Ovary (tissue), 9 donors: ENCODE results near the gene GADD45GIP1. TPM values are rescaled to one million over a fixed set of nuclear protein-coding genes. Genes with fewer than 3 reads are reported as not detected.
A peak's percentile ranks its signal among the peaks of the same experiment; 100 is the strongest.

Experiments used
- DNase-seq, 5 donors: peaks; one replicate each; pipeline ENCODE4 v3.0.0-alpha.2; 2019 to 2020
- H3K27ac ChIP-seq, 2 donors: fragments of 200-600 bp; one replicate each; pipeline versions ENCODE4 v1.5.1 to v1.8.0; 2019 to 2022
- H3K27me3 ChIP-seq: fragments of 200-600 bp; one replicate; pipeline ENCODE4 v1.8.0; 2022
- H3K36me3 ChIP-seq: fragments of 200-600 bp; sonication (generic); one replicate; pipeline ENCODE4 v1.5.1; 2019
- H3K4me1 ChIP-seq: one replicate; pipeline ENCODE4 v1.8.1; 2013; ENCODE audit warnings: mild to moderate bottlenecking, moderate library complexity; ENCODE audit not compliant: insufficient read depth
- H3K4me3 ChIP-seq: fragments of 200-600 bp; sonication (generic); one replicate; pipeline ENCODE4 v1.5.1; 2017
- H3K9me3 ChIP-seq, 2 donors: fragments of 200-600 bp in 1 of 2; sonication (generic) in 1 of 2; one replicate each; pipeline versions ENCODE4 v1.5.1 to v1.8.1; 2013 to 2019; ENCODE audit warnings: mild to moderate bottlenecking in 1 of 2, moderate library complexity in 1 of 2
- EP300 ChIP-seq: sonication (generic); formaldehyde crosslinking; IDR thresholded peaks from one replicate; pipeline ENCODE4 v1.6.1; 2017; ENCODE audit warnings: antibody characterized with exemption
- POLR2A ChIP-seq: fragments of 450-650 bp; IDR thresholded peaks from one replicate; pipeline ENCODE4 v1.6.1; 2017; ENCODE audit warnings: antibody characterized with exemption, mild to moderate bottlenecking, moderate library complexity
- WGBS, 3 donors: extraction: QIAGEN DNeasy Blood & Tissue Kit in 1 of 3; methylation state at CpG; one replicate each; pipeline versions ENCODE4 v1.1.5 to v1.1.7; 2013 to 2017; 5-methylcytosine and 5-hydroxymethylcytosine counted together
- intact Hi-C, 4 donors: fragments of 100-400 bp; cut with DNase I; formaldehyde crosslinking; loops; one replicate each; pipeline versions ENCODE4 v1.11.0 to v1.15.1; 2022 to 2023
- polyA plus RNA-seq, 2 donors: library from polyadenylated mRNA; stranded (reverse); fragments of 200-250 nt in 1 of 2; fragments of 350-450 nt in 1 of 2; fragmentation: Illumina TruSeq in 1 of 2; extraction: RNeasy Lipid Tissue Mini Kit (QIAGEN cat#74804) in 1 of 2; gene quantifications; one replicate each; pipeline ENCODE4 v1.2.3, GENCODE V29; 2013 to 2014
- total RNA-seq, 7 donors: library from RNA; depleted of rRNA in 2 of 7; stranded (reverse); fragments of >200 nt in 2 of 7; fragmentation: NEBNext Ultra II Directional in 3 of 7; extraction: Animal tissue kit (Norgen Biotek cat#: 25700) in 3 of 7; gene quantifications; one replicate each; pipeline versions ENCODE4 v1.1.0 to v1.2.4, GENCODE V29; 2016 to 2023
- TF ChIP-seq, protein P1 (sequence below), 3 donors: fragments of 450-650 bp in 2 of 3; fragments of 200-600 bp in 1 of 3; IDR thresholded peaks; one replicate each; pipeline versions ENCODE4 v1.5.1 to v1.8.0; 2016 to 2022; ENCODE audit warnings: antibody characterized with exemption in 3 of 3, mild to moderate bottlenecking in 1 of 3
- donor health status: DM: no; HTN: no; CAD: no; lungs with moderate emphysema.
- donor health status: DM: no; HTN: no; CAD: no.
- donor health status: Bipolar disorder and iron deficiency.
- donor health status: DM: yes; HTN: yes; CAD: no.
- donor health status: DM: no; HTN: no; CAD: no.
- donor health status: DM: yes; HTN: yes; CAD: no.

Gene GADD45GIP1
- total and polyA plus RNA-seq, 9 donors, result 1.8 to 57.7 (median 19.1) TPM

DNA sequence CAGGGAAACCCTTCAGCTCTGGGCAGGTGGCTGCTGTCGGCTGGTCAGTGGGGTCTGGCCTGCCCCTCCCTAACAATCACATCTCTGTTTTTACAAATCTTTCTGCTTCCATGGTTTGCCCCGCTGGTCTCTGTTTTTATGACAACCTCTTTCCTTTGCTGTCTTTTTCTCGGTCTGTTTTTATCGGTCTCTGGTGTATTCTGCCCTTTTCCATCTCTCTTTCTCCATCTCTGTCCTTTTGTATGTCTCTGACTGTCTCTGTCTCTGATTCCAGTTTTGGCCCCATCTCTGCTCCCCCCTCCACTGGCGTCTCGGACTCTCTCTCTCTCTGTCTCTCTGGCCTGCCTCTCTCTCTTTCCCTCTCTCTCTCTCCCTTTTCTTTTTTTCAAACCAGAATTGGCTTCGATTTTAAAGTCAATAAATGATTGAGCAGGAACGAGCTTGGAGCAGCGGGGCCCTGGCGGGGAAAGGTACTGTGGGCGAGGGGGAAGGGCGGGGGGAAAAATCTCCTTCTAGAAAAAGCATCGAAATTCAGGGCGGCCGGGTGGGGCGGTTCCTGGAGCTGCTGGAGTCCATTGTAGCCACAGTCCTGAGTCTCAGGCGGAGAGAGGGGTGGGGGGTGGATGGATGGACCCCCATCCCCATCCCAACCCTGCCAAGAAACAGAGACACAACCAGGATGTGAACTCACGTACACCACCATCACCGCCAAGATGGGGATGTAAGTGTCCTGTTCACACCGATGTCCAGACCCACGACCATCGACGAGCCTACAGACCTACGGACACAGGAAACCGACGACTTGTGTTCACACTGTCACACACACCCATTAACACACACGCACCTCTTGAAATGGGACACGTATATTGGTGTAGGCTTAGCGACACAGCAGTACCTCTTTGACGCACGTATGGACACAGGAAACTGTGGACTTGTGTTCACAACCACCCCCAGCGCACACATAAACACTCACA lies 41.2 kb upstream of the GADD45GIP1 start:
- Histone ChIP-seq H3K4me1 (peaks cover 26% of the 10 kb centered on the region), H3K9me3 (no peaks in the 10 kb centered on the region), H3K36me3 (no peaks in the 10 kb centered on the region), H3K4me3 (peak overlapping the region; percentile 74), H3K27me3 (no peaks in the 10 kb centered on the region), H3K27ac (peak overlapping the region; percentile 78 to 92)
- WGBS, 3 donors, result 49 to 63% (median 62%) methylated on average over 32 of the region's 32 CpGs
- TF ChIP-seq, protein P1, sequence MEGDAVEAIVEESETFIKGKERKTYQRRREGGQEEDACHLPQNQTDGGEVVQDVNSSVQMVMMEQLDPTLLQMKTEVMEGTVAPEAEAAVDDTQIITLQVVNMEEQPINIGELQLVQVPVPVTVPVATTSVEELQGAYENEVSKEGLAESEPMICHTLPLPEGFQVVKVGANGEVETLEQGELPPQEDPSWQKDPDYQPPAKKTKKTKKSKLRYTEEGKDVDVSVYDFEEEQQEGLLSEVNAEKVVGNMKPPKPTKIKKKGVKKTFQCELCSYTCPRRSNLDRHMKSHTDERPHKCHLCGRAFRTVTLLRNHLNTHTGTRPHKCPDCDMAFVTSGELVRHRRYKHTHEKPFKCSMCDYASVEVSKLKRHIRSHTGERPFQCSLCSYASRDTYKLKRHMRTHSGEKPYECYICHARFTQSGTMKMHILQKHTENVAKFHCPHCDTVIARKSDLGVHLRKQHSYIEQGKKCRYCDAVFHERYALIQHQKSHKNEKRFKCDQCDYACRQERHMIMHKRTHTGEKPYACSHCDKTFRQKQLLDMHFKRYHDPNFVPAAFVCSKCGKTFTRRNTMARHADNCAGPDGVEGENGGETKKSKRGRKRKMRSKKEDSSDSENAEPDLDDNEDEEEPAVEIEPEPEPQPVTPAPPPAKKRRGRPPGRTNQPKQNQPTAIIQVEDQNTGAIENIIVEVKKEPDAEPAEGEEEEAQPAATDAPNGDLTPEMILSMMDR (IDR thresholded peaks at IDR 0.05), result no peak
- DNase-seq, result peak in 4 of 5 donors; percentile 36 to 45 (median 40)
- intact Hi-C loops, result loop anchor here in 1 of 4 donors (5.0 kb wide), 1 partner anchor 954 kb away; the partner anchor contains the start of gene DCAF15

GRCh38 chr19:12997179-12997966 lies 40.4 kb upstream of the GADD45GIP1 start:
- peaks cover 18% of the 10 kb centered on the region for H3K4me1 ChIP-seq
- 43 to 54% (median 51%) methylated on average over 25 of the region's 25 CpGs for WGBS, 3 donors
- no peak for TF ChIP-seq POLR2A
- TF ChIP-seq, protein P1 (IDR thresholded peaks at IDR 0.05), result no peak
- TF ChIP-seq EP300, result no peak
- H3K27me3 ChIP-seq, result no peaks in the 10 kb centered on the region
- H3K36me3 ChIP-seq, result no peaks in the 10 kb centered on the region
- no peaks in the 10 kb centered on the region for H3K9me3 ChIP-seq
- DNase-seq, result peak in 3 of 5 donors; percentile 38 to 50 (median 42)
- peak overlapping the region; percentile 74 for H3K4me3 ChIP-seq
- intact Hi-C loops, result loop anchor here in 1 of 4 donors (5.0 kb wide), 1 partner anchor 955 kb away; the partner anchor contains the start of gene DCAF15
- H3K27ac ChIP-seq, result peak overlapping the region; percentile 78 to 92

DNA sequence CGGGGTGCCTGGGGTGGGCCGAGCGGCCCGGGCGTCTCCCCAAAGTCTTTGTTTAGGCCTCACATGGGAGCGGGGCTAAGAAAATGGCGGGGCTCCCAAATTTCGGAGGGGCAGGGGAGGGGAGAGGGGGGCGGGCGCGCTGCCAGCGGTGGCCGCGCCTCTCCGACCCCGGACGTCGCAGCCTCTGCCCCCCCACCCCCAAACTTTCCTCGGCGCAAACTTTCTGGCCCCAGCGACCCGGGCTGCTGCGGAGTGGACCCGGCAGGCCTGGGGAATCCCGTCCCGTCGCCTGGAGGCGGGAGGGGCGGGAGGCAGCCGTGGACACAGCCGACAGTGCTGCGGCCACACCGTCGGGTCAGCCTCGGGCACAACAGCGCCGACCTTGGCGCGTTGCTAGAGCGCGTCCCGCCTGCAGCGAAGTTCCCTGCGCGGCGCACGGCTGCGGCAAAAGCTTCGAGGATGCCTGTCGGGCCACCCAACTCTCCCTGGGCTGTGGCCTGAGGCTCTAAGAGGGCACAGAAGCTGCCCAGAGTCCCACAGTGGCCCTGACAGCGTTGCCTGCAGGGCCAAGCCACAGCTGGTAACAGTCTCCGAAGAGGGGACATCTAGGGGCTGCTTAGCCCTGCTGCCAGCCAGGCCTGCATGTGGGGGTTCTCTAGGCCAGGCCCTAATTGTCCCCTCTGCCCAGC lies 39.5 kb upstream of the GADD45GIP1 start:
- WGBS, 3 donors, result 1 to 16% (median 3%) methylated on average over 29 to 52 of the region's 52 CpGs
- Histone ChIP-seq H3K4me3 (peak overlapping the region; percentile 74), H3K27me3 (no peaks in the 10 kb centered on the region), H3K4me1 (peaks cover 18% of the 10 kb centered on the region), H3K9me3 (no peaks in the 10 kb centered on the region), H3K27ac (peak overlapping the region; percentile 78 to 92), H3K36me3 (no peaks in the 10 kb centered on the region)
- DNase-seq, result peak; percentile 51 to 77 (median 65)
- intact Hi-C loops, result loop anchor here in 1 of 4 donors (5.0 kb wide), 1 partner anchor 956 kb away; the partner anchor contains the start of gene DCAF15
- TF ChIP-seq, protein P1 (IDR thresholded peaks at IDR 0.05), result no peak
- no peak for TF ChIP-seq EP300
- TF ChIP-seq POLR2A, result no peak
